Osteocyte (in vitro differentiated cells): ENCODE measurements around the gene CHL1. TPM values are rescaled to one million over a fixed set of nuclear protein-coding genes. Genes with fewer than 3 reads are reported as not detected.
A peak's percentile ranks its signal among the peaks of the same experiment; 100 is the strongest.

Experiments used
- DNase-seq: peaks from one replicate; pipeline ENCODE4 v3.0.0; 2021; ENCODE audit warnings: mixed read lengths; ENCODE audit not compliant: unreplicated experiment; ENCODE audit errors: extremely low spot score
- H3K27ac Mint-ChIP-seq: one replicate; pipeline ENCODE4 v1.8.0; 2021; ENCODE audit warnings: mild to moderate bottlenecking, mixed read lengths; ENCODE audit not compliant: unreplicated experiment
- H3K27me3 Mint-ChIP-seq: one replicate; pipeline ENCODE4 v1.8.0; 2021; ENCODE audit warnings: mixed read lengths; ENCODE audit not compliant: unreplicated experiment
- H3K36me3 Mint-ChIP-seq: one replicate; pipeline ENCODE4 v1.8.0; 2021; ENCODE audit warnings: mixed read lengths; ENCODE audit not compliant: unreplicated experiment
- H3K4me1 Mint-ChIP-seq: one replicate; pipeline ENCODE4 v1.8.0; 2021; ENCODE audit warnings: mixed read lengths; ENCODE audit not compliant: unreplicated experiment
- H3K4me3 Mint-ChIP-seq: one replicate; pipeline ENCODE4 v1.8.0; 2021; ENCODE audit warnings: mild to moderate bottlenecking, moderate library complexity, mixed read lengths; ENCODE audit not compliant: unreplicated experiment
- H3K9me3 Mint-ChIP-seq: one replicate; pipeline ENCODE4 v1.8.0; 2021; ENCODE audit warnings: mixed read lengths; ENCODE audit not compliant: unreplicated experiment
- long read RNA-seq: library from polyadenylated mRNA; unstranded; transcript quantifications from one replicate; pipeline ENCODE4 v2.0.0, GENCODE V29; 2021
- total RNA-seq: library from RNA; stranded (reverse); gene quantifications from 2 replicates; pipeline ENCODE4 v1.2.1, GENCODE V29; 2021
- TF ChIP-seq, protein P1 (sequence below): fragments of 200-600 bp; sonication (generic); IDR thresholded peaks from 2 replicates; pipeline ENCODE4 v1.5.0; 2021; ENCODE audit warnings: antibody characterized with exemption, mild to moderate bottlenecking, moderate library complexity

The CHL1 gene, protein sequence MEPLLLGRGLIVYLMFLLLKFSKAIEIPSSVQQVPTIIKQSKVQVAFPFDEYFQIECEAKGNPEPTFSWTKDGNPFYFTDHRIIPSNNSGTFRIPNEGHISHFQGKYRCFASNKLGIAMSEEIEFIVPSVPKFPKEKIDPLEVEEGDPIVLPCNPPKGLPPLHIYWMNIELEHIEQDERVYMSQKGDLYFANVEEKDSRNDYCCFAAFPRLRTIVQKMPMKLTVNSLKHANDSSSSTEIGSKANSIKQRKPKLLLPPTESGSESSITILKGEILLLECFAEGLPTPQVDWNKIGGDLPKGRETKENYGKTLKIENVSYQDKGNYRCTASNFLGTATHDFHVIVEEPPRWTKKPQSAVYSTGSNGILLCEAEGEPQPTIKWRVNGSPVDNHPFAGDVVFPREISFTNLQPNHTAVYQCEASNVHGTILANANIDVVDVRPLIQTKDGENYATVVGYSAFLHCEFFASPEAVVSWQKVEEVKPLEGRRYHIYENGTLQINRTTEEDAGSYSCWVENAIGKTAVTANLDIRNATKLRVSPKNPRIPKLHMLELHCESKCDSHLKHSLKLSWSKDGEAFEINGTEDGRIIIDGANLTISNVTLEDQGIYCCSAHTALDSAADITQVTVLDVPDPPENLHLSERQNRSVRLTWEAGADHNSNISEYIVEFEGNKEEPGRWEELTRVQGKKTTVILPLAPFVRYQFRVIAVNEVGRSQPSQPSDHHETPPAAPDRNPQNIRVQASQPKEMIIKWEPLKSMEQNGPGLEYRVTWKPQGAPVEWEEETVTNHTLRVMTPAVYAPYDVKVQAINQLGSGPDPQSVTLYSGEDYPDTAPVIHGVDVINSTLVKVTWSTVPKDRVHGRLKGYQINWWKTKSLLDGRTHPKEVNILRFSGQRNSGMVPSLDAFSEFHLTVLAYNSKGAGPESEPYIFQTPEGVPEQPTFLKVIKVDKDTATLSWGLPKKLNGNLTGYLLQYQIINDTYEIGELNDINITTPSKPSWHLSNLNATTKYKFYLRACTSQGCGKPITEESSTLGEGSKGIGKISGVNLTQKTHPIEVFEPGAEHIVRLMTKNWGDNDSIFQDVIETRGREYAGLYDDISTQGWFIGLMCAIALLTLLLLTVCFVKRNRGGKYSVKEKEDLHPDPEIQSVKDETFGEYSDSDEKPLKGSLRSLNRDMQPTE (N-terminal part only)
- total RNA-seq: not detected in 2 replicates
- long read RNA-seq: 0 reads

DNA sequence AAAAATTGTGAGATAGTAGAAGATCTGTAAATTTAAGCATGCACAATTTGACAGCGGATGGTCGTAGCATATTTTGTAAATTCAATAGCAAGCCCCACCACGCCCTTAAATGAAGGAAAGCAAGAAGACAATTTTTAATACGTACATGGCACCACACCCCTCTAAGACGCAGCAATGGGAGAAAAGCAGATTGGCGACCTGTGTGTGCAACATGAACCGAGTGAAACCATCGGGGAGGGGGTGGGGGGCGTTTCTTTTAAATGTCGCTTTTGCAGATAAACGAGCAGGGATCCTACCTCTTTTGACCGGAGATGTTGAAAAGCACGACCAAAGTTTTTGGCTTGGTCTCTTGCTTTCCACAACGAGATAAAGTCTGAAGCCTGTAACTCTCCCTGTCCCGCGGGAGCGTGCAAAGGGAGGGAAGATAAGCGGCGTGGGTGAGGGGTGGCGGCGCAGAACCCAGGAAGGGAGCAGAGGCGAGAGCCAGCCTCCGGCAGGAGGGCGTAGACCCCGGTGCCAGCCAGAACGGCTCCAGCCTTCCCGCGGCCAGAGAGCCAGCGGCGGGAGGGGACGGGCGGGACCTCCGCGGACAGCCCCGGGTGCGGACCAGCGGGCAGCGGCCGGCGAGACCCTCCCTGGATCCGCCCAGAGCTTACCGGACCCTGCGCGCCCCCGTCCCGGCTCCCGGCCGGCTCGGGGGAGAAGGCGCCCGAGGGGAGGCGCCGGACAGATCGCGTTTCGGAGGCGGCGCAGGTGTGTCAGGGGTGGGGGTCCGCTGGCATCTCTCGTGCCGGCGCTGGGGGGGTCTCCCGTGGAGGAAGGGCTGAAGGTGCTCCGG is at the start of gene CHL1:
Gene CHL1 (plus strand): TSS at position 453 of the 838 bp plus-strand sequence. CDS start 123,014 bp downstream, outside the sequence.
- Mint-ChIP-seq H3K4me1 (peaks cover 9% of the 10 kb centered on the region), H3K27me3 (peaks cover 32% of the 10 kb centered on the region), H3K4me3 (peak within 1 kb of the TSS; percentile 66), H3K27ac (no peak within 1 kb of the TSS), H3K36me3 (no peaks in the 10 kb centered on the region), H3K9me3 (no peaks in the 10 kb centered on the region)
- TF ChIP-seq, protein P1, sequence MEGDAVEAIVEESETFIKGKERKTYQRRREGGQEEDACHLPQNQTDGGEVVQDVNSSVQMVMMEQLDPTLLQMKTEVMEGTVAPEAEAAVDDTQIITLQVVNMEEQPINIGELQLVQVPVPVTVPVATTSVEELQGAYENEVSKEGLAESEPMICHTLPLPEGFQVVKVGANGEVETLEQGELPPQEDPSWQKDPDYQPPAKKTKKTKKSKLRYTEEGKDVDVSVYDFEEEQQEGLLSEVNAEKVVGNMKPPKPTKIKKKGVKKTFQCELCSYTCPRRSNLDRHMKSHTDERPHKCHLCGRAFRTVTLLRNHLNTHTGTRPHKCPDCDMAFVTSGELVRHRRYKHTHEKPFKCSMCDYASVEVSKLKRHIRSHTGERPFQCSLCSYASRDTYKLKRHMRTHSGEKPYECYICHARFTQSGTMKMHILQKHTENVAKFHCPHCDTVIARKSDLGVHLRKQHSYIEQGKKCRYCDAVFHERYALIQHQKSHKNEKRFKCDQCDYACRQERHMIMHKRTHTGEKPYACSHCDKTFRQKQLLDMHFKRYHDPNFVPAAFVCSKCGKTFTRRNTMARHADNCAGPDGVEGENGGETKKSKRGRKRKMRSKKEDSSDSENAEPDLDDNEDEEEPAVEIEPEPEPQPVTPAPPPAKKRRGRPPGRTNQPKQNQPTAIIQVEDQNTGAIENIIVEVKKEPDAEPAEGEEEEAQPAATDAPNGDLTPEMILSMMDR: no peak
- DNase-seq: no peak

DNA sequence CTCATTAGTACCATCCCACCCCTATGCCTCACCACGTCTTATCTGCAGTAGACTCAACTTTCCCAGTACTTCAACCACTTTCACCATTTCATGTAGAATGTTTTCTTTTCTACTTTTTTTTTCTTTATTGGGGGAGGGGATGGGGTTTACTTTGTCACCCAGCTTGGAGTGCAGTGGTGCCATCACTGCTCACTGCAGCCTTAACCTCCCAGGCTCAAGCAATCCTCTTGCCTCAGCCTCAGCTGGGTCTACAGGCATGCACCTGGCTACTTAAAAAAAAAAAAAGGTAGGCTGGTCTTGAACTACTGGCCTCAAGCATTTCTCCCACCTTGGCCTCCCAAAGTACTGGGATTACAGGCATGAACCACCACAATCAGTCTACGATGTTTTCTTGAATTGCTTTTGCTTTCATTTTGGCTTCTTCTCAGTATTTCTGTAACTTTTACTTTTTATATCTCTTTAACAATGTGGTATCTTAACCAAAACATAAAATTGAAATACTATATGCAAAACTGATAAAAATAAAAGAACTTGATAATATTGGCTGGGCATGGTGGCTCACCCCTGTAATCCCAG is 44.9 kb upstream of the CHL1 start:
- Mint-ChIP-seq H3K36me3 (no peaks in the 10 kb centered on the region), H3K4me3 (no peak overlapping the region), H3K27ac (no peak overlapping the region), H3K27me3 (no peaks in the 10 kb centered on the region), H3K9me3 (peaks cover 3% of the 10 kb centered on the region), H3K4me1 (no peaks in the 10 kb centered on the region)
- DNase-seq: no peak
- TF ChIP-seq, protein P1: no peak

DNA sequence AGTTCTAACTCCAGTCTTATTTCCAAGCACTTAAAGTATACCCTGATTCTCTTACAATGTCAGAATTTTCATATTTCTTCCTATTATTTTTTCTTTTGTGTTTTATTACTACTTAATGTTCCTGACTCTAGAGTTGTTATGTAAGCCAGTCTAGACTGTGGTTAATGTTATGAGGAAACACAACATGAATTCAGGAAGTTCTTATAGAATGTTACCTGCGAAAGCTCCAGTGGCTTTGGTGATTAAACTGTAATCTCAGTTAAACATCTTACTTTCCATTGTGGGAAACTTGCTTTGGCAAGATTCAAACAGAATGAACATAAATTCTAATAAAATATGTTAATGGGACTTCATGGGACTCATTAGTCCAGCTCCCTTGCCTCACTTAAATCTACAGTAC is 36.6 kb upstream of the CHL1 start:
- no peak overlapping the region for H3K27ac Mint-ChIP-seq
- no peaks in the 10 kb centered on the region for H3K27me3 Mint-ChIP-seq

DNA sequence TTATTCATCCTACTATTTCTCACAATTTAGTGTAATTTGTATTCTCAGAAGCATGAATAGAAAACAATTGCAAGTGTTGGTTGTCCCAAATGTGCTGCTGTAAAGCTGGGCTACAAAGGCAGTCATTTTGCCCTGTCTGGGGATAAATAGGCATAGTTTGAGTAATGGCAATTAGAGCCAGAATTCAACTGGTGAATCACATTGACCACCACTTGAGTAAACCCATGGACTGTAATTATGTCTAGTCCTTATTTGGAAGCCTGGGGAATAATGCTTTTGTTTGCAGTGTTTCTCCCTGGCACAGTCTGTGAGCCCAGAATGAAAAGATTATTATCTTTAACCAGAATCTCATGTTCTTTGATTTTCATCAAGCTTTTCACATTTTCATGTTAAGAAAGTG is 30.5 kb upstream of the CHL1 start:
- no peak for DNase-seq
- Mint-ChIP-seq H3K4me1 (no peaks in the 10 kb centered on the region), H3K4me3 (no peak overlapping the region), H3K9me3 (no peaks in the 10 kb centered on the region), H3K27me3 (no peaks in the 10 kb centered on the region), H3K36me3 (no peaks in the 10 kb centered on the region), H3K27ac (no peak overlapping the region)
- TF ChIP-seq, protein P1: no peak

More for the DNA sequence above, 36.6 kb upstream of the CHL1 start:
- Mint-ChIP-seq H3K9me3 (no peaks in the 10 kb centered on the region), H3K4me3 (no peak overlapping the region), H3K4me1 (no peaks in the 10 kb centered on the region), H3K36me3 (no peaks in the 10 kb centered on the region)
- TF ChIP-seq, protein P1: no peak
- DNase-seq: no peak
